CD4-positive, alpha-beta T cell treated with Interleukin-21 for 1 hour (primary cell): Measurements from ENCODE around the gene SH3BGRL3.
"Not testable (repeated sequence)": the region's sequence is repeated elsewhere in the genome, so short reads cannot be mapped to it uniquely, and the experiment has no call there.

Experiments used
- DNase-seq: peaks from one replicate; pipeline ENCODE4 v3.0.0-alpha.2; 2020

Gene SH3BGRL3

DNA sequence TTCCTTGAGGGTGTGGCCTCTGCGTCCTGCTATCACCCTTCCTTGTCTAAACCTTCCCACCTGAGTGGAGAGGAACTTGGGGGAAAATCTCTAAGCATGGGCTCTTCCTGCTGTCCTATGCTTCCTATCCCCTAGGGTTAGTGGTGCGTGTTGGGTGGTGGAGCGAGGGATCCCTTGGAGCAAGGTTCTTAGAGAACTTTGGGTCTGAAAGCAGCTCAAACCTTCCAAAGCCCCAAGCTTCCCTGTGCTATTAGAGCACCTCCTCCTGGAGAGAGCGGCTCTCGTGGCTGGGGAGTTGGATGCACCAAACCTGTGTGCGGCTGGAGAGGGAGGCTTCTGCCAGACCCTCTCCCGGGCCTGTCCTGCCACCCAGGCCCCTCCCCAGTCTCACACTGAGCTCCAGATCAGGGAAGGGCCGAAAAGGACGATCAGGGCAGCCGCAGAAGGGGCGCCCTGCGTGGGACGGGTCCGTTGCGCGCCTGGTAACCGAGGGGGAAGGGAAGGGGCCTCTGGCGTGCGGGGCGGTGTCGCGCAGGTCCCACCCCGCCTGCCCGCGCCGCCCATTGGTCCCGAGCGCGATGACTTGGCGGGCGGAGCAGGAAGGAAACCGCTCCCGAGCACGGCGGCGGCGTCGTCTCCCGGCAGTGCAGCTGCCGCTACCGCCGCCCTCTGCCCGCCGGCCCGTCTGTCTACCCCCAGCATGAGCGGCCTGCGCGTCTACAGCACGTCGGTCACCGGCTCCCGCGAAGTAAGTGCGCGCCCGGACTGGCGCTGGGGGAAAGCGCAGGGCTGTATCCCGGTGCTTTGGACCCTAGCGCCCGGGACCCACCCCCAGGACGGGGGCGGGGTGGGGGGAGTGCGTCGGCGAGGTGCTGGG is at the start of gene SH3BGRL3:
SH3BGRL3 (plus strand) TSS at position 631 of the 877 bp plus-strand sequence; CDS start at position 701, 70 bp downstream.
- peak; percentile 85 for DNase-seq

DNA sequence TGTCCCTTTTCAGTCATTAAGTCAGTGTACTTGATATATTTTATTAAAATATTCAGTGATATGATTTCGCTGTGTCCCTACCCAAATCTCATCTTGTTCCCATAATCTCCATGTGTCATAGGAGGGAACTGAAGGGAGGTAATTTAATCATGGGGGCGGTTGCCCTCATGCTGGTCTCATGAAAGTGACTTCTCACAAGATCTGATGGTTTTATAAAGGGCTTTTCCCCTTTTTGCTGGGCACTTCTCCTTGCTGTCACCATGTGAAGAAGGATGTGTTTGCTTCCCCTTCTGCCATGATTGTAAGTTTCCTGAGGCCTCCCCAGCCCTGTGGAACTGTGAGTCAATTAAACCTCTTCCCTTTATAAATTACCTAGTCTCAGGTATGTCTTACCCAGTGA is 49.2 kb upstream of the SH3BGRL3 start:
- DNase-seq: not testable (repeated sequence)

DNA sequence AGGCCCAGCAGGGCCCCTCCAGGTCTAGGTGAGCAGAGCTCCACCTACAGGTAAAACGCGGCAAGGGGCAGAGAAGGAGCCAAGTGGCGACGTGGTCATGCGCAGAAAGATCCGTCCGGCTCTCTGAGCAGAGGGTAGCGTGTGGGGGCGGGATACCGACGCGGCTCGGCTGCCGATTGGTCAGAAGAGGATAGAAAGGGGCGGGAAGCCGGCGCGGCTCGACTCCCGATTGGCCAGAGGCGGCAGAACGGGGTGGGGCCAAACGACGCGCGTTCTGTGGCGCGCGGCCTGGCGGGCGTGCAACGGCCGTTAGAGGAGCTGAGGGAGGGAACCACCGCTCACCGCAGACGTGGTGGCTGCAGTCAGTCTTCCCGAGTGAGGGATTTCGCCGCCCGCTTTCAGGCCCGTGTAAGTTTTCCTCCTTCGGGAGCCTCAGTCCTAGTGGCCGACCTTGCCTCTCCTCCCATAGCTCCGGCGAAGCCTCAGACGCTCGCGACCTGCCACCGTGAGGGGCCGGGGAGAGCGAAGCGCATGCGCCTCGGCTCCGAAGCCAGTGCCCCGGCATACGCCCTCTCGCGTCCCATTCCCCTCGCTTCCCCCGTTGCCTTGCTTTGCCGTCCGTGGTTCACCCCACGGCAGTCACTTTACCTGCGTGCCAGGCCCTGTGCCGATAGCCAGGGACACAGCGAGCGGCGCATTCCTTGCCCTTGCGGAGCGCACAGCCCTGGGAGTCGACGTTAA is 45.8 kb upstream of the SH3BGRL3 start, which contains the start of gene CEP85:
CEP85 (plus strand) TSS at position 298 of the 741 bp plus-strand sequence. CDS start 5,584 bp downstream, outside the sequence.
- DNase-seq: peak; percentile 98

DNA sequence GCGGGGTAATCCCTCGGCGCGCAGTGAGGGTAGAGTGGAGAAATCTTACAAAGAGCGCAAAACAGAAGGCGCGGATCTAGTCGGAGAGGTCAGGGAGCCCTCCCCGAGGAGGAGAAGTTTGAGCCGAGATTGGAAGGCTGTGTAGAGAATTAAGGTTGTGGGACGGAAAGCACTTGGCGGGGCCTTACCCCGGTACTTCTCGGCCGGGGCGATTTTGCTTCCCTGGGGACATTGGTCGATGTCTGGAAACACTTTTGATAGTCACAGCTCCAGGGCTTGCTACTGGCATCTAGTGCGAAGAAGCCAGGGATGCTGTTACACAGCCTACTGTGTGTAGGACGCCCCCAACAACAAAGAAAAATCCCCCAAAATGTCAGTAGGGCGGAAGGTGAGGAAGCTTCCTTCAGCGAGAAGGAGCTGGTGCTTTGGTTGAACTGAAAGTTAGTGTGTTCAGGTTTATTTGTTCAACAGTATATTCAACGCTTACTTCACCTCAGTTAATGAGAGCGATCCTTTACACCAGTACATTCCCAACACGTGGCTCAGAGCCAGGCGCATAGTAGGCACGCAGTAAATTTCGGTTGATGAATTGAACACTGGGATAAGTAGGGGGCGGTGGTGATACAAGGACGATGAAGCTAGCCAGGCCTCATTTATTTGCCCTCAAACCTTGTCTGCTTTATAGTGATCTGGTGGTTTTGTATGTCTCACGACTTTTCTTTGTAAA is 45.1 kb upstream of the SH3BGRL3 start:
- peak; percentile 24 for DNase-seq

DNA sequence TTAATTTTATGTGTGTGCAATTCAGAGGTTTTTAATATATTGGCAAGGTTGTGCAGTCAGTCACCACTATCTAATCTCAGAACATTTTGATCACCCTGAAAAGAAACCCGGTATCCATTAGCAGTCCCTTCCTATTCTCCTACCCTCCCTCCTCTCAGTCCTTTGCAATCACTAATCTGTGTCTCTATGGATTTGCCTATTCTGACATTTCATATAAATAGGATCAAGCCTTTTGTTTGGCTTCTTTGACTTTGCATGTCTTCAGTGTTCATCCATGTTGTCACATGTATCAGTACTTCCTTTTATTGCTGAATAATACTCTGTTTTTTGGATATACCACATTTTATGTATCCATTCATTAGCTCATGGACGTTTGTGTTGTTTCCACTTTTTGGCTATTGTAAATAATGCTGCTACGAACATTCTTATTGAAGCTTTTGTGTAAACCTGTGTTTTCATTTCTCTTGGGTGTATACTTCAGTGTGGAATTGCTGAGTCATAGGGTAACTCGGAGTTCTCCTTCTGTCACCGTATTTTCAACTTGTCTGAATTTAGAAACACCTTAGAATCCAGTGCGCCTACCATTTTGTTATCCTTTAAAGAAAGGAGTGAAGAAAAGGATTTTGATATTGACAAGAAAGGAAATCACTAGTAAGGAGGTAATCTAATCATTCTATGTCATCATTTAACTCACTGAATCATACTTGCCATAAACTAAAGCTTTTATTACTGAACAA is 42.5 kb upstream of the SH3BGRL3 start:
- no peak for DNase-seq

DNA sequence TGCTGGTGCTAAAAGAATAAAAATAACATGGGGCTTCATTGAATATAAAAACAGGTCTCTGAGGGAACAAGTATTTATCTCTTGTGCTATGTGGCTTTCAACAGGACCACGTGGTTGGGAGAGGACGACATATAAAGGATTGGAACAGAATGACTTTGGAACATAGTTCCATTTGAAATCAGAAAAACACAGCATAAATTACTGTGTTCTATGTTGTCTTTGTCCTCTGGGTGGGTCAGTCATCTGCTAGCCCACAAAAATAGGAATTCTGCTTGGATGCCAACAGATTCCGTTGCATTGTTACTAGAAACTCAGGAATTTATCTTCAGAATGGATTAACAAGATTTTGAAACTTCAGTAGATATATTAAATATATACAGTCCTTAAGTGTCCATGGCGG is 40.0 kb upstream of the SH3BGRL3 start:
- DNase-seq: no peak

DNA sequence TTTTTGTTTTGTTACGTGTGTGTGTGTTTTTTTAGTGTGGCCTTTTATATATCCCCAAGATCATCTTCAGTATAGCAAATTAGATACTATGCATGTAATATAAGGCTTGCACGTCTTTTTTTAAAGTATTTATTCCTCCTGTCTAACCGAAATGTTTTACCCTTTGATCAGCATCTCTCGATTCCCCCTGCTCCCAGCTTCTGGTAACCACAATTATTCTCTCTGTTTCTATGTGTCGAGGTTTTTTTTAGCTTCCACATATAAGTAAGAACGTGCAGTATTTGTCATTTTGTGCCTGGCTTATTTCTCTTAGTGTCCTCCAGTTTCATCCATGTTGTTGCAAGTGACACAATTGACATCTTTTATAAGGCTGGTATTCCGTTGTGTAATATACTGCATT is 27.2 kb upstream of the SH3BGRL3 start:
- DNase-seq: no peak

DNA sequence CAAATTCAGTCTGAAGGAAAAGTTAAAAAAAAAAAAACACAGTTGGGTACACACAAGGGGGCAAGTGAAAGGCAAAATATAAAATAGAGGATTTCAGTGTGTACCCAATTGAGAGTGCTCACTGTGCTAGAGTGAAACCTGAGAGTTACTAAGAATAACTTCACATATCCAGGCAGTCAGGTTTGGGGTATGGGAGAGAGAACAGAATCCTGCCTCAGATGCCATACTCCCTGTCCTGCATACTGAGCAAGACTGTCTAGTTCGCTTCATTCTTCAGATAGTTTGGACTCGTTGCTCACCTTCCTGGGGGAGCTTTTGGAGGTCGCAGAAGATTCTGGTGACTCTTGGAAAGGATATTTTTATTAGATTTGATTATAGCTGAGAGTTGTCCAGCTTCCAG is 25.5 kb upstream of the SH3BGRL3 start:
- no peak for DNase-seq

DNA sequence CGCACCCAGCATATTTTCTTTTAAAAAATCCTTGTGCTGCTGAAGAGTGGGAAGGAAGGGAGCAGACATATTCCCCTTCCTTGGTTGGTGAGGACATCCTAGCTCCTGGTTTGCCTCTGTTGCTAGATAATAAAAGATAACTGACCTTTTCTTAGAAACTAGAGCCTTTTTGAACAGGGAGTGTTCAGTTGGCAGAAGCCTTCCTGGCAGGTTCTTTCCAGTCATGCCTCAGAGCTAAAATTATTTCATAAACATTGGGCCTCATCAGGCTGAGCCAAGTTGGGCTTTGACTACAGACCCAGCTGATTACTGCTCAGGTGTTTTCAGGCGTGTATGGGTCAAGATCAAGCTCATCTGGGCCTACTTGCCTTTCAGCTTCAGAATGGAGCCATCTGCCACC is 22.7 kb upstream of the SH3BGRL3 start:
- no peak for DNase-seq

DNA sequence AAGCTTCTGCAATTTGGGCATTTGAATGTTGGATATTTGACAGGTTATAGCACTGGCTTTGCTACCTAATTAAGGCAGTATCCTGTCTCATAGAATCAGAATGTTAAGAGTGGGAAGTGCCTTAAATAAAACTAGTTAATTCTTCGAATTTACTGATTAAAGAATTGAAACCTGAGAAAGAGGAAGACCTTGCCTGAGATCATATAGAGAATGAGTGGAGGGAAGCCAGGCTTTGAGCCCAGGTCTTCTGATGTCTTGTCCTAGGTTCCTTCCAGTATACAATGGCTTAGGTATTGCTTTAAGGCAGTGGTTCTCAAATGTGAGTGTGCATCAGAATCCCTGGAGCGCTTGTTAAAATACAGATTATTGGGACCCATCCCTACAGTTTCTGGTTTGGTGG is 20.9 kb upstream of the SH3BGRL3 start:
- no peak for DNase-seq

DNA sequence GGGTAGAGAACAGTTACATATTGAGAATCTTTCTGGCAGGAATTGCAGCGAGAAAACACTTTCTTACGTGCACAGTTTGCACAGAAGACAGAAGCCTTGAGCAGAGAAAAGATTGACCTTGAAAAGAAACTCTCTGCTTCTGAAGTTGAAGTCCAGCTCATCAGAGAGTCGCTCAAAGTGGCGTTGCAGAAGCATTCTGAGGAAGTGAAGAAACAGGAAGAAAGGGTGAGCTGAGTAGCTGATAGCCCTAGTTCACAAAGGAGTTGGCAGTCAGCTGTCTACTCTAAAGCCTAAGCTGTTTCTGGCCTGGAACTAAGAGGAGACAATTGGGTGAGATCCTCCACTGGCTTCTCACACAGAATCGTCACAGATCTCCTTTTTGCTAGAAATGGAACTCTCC is 20.3 kb upstream of the SH3BGRL3 start:
- no peak for DNase-seq

DNA sequence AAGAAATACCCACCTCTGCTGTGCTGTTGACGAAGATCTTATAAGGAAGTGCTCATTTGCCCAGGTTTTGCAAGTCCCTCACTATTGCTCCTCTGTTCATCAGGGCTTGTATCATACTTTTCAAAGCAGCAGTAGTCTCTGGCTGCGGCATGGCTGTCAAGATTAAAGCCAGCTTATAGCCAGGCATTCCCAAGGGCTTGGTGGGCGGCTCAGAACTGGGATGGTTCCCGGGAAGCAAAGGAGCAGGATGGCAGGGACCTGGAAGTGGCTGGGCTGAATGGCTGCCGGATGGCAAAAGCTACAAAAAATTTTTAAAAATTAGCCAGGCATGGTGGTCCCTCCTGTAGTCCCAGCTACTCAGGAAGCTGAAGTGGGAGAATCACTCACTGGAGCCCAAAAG is 16.7 kb upstream of the SH3BGRL3 start:
- DNase-seq: no peak

DNA sequence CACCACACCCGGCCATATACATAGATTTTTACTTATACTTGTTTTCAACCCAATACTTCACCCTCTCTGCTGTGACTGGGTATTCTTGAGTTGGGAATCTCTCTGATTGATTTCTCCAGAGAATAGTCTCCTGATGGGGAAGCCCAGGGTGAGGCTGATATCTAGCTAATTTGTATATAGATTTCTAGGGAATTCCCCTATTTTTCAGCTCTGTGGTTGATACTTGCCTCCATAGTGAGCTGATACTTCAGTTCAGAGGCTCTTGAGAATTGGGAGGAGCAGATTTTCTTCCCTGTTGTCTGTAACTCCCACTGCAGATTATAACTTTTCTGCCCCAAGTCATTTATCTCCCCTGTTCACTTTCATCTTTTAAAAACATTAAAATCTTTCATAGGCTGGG is 14.5 kb upstream of the SH3BGRL3 start:
- no peak for DNase-seq

DNA sequence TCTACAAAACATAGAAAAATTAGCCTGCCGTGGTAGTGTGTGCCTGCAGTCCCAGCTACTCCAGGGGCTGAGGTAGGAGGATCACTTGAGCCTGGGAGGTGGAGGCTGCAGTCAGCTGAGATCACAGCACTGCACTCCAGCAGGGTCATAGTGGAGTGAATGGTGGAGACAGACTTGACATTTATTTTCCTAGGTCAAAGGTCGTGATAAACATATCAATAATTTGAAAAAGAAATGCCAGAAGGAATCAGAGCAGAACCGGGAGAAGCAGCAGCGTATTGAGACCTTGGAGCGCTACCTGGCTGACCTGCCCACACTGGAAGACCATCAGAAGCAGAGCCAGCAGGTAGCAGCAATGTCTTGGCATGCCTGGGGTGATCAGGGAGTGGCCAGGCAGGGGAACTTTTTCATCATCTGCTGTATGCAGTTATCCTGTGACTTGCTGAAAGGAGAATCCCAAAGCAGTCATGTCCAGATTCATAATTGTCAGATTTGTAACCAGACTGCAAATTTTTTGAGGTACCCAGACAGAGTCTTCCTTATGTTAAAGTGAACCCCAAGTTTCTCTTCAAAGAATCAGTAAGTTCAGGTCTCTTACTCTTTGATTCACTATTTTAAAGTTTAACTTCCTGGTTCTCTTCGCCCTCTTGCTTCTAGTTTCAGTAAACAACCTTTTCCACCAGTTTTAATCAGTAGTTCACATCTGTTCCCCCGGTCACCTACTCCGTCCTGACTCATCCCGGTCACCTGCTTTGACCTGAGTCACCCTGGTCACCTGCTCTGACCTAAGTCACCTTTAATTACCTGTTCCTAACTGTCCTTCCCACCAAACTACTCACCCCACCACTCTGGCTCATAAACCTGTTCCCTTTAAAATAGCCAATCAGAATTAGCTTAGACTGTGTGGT is 11.3 kb upstream of the SH3BGRL3 start:
- no peak for DNase-seq

DNA sequence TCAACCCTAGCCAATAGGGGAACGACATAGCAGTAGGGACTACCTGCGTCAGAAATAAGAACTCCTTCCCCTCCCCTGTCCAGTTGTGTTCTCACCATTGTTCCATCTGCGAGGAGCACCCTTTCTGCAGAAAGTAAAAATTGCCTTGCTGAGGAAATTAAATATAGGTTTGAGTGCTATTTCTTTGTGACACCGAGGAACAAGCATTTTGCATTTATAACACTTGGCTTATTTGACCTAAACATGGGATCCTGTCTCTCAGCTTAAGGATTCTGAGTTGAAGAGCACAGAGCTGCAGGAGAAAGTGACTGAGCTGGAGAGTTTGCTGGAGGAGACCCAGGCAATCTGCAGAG is 10.7 kb upstream of the SH3BGRL3 start:
- DNase-seq: no peak

DNA sequence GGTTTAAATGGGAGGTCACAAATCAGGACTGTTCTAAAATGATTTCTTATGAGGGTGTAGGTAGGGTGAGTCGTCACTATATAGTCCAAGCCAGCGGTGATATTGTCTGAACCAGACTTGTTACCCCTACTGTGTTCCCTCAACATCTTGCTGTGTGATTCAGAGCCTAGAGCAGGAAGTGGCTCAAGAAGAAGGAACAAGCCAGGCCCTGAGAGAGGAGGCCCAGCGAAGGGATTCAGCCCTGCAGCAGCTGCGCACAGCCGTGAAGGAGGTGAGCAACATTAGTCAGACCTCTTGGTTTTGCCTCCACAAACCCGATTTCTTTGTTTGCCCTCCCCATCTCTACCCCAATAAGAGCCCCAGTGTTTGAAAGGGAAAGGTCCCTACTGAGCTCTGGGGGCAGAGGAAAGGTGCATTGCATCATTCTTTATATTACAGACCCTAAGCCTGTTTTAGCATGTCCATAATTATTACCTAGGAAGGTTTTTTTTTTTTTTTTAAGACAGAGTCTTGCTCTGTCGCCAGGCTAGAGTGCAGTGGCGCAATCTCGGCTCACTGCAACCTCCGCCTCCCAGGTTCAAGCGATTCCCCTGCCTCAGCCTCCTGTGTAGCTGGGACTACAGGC is 5.0 kb upstream of the SH3BGRL3 start:
- no peak for DNase-seq

DNA sequence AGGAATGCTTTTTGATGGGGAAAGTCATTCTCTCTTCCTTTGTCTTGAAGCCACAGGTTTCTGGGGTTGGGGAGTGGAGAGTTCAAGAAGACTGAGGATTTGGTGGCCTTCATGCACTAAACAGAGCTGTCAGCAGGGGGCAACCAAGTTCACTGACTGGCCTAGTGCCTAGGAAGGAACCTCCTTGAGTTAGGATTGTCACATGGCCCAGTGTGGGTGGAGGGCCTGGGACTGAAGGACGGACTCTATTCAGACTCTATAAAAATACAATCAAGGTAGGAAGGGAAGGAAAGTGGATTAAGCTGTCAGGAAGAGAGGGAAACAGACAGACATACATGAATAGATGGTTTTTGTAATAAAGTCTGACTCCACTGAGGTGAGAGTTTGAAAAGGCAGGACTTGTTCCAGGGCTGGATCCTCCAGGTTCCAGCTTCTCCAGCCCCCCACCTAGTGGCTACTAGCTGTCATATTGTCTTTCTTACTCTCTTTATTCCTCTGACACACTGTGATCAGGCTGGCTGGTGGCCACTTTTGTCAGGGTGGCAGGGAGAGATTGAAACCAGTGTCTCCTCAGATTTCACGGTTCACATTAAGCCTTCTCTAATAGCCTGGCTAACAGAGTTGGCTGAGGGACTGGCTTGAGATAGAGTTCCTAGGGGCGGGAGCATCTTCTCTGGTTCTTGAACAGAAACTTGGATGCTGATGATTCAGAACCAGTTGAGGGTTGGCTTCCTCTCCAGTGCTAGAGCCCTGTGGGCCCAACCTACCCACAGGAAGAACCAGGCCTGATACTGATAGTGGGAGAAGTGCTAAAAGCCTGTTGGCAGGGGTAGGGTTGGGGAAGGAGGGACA is 4.1 kb upstream of the SH3BGRL3 start:
- peak; percentile 80 for DNase-seq

DNA sequence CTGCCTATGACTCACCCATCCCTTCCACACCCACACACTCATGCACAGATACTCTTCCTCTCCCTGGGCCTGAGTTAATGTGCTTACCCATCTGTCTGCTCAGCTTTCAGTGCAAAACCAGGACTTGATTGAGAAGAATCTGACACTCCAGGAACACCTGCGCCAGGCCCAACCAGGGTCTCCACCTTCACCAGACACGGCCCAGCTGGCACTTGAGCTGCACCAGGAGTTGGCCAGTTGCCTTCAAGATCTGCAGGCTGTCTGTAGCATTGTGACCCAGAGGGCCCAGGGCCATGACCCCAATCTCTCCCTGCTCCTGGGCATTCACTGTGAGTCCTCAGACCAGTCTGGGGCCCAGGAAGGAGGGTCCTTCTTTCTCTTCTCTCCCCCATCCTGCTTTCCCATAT is 3.5 kb upstream of the SH3BGRL3 start:
- no peak for DNase-seq

DNA sequence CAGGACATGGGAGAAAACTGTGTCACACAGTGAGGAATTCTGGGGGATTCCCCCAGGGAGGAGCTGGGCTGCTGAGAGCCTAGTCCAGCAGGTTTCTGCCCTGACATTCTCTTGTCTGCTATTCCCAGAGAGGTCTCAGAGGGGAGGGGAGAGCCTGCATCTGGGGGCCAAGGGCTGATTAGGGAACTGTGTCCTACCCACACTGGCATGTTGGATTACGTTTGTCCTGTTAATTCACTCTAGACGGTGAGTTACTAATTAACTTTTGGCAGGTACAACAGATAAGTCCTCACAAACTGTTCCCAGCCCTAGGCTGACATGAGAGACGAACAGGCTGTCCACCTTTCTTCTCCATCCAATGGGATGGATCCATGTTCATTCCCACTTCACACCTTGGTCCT is 2.6 kb upstream of the SH3BGRL3 start:
- DNase-seq: no peak

DNA sequence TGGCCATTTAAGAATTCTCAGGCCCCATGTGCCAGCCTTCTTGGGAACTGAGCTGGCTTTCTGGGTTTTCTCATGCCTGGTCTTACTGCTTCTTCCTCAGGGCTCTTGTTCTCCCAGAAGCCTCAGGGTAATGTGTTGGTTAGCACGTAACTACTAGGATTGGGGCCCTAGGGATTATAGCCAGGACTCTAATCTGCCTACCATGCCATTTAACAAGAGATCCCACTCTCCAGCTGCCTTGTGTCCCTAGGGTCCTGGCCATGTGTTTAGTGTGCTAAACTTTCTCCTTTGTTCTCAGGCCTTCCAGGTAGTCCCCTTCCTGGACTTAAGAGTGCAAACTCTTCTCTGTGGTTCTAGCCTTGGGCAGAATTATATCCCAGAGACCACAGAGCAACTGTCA is 2.2 kb upstream of the SH3BGRL3 start:
- no peak for DNase-seq
